ENCODE data around the gene SRD5A3.
A peak's percentile ranks its signal among the peaks of the same experiment; 100 is the strongest.
"Not testable (repeated sequence)": the region's sequence is repeated elsewhere in the genome, so short reads cannot be mapped to it uniquely, and the experiment has no call there.

SRD5A3 gene

DNA sequence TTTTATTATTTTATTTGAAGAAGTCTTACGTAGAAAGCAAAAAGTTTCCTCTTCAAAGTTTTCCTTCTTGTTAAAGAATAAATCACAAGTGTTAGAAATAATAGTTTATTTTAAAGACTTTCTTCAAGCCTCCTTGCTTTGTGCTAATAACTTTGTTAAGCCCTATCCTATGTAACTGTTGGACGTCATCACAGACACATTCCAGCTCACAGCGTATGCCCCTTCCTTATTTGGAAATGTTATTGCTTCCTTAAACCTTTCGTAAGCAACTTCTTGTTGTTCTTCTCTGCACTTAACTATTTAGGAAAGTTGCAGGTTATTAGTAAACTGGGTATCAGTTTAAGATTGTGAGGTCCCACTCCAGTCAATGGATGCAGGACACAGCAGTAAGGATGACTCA is 7.6 kb upstream of the SRD5A3 start:
- intact Hi-C loops (cut with DNase I), result no loop called here
- no peak for DNase-seq

GRCh38 chr4:55340266-55340665 is 5.8 kb upstream of the SRD5A3 start:
- DNase-seq, result no peak
- intact Hi-C loops (cut with DNase I), result no loop called here

- intact Hi-C loops (cut with DNase I), result no loop called here
- peak in 1 of 42 donors; percentile 20 for DNase-seq
Observed at GRCh38 chr4:55343887-55344286, 2.2 kb upstream of the SRD5A3 start.

GRCh38 chr4:55345054-55345453 is 988 bp upstream of the SRD5A3 start:
- intact Hi-C loops (cut with DNase I), result no loop called here

GRCh38 chr4:55346851-55347255 is 811 bp downstream of the SRD5A3 start:
- intact Hi-C loops (cut with DNase I), result loop anchor here (2.0 kb wide), 2 partner anchors 50 to 200 kb away; partner anchors contain the start of gene CLOCK
- DNase-seq, result no peak

More at GRCh38 chr4:55345054-55345453, 988 bp upstream of the SRD5A3 start:
- peak in 1 of 42 donors; percentile 15 for DNase-seq

GRCh38 chr4:55347610-55348228 is 1.7 kb downstream of the SRD5A3 start:
- no peak for DNase-seq
- intact Hi-C loops (cut with DNase I), result loop anchor here (2.0 kb wide), 2 partner anchors 49 to 199 kb away; partner anchors contain the start of gene CLOCK

DNA sequence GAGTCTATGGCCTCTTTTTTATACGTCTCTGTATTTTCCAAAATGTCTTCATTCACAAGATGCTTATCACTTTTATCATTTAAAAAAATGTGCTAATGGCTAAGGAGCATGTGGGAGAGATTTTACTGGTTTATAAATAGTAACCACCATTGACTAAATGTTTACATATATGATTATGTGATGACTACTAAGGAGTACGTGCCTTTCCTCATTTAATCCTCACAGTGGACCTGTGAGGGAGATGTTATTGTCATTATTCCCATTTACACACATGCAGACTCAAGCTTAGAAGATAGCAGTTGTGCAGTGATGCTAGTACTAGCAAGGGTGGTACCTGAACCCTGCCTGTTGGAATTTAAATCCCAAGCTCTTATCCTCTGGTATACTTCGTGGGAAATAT is 2.4 kb downstream of the SRD5A3 start:
- DNase-seq, result no peak
- intact Hi-C loops (cut with DNase I), result no loop called here

DNA sequence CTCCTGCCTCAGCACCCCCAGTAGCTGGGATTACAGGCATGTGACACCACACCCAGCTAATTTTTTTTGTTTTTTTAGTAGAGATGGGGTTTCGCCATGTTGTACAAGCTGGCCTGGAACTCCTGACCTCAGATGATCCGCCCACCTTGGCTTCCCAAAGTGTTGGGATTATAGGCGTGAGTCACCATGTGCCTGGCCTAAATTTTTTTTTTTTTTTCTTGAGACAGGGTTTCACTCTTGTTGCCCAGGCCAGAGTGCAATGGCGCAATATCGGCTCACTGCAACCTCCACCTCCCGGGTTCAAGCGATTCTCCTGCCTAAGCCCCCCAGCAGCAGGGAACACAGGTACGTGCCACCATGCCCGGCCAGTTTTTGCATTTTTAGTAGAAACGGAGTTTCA is 4.8 kb downstream of the SRD5A3 start:
- DNase-seq, result peak in 1 of 42 donors; percentile 27
- intact Hi-C loops (cut with DNase I), result not testable (repeated sequence)

- DNase-seq, result no peak
- intact Hi-C loops (cut with DNase I), result no loop called here
Observed at GRCh38 chr4:55351824-55352223, 5.8 kb downstream of the SRD5A3 start.

- intact Hi-C loops (cut with DNase I), result no loop called here
- DNase-seq, result peak in 1 of 42 donors; percentile 7
Observed at GRCh38 chr4:55352726-55353125, 6.7 kb downstream of the SRD5A3 start.

GRCh38 chr4:55353228-55353747 is 7.2 kb downstream of the SRD5A3 start:
- DNase-seq, result peak in 1 of 42 donors; percentile 24
- intact Hi-C loops (cut with DNase I), result not testable (repeated sequence)

DNA sequence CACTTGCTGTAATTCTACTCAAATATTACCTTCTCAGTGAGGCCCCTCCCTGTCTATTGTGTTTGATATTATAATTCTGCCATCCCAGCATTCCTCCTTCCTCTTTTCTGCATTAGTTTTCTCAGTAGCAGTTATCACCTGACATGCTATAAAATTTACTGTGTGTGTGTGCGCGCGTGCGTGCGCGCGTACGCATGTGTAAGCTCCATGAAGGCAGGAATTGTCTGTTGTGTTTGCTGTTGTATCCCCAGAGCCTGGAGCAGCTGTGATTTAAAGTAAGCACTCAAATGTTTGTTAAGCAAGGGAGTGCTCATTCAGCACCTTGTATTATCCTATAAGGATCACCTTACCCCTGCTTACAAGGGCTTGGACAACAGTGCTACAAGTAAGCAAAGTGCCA is 8.6 kb downstream of the SRD5A3 start:
- DNase-seq, result peak in 1 of 42 donors; percentile 14
- intact Hi-C loops (cut with DNase I), result no loop called here

DNA sequence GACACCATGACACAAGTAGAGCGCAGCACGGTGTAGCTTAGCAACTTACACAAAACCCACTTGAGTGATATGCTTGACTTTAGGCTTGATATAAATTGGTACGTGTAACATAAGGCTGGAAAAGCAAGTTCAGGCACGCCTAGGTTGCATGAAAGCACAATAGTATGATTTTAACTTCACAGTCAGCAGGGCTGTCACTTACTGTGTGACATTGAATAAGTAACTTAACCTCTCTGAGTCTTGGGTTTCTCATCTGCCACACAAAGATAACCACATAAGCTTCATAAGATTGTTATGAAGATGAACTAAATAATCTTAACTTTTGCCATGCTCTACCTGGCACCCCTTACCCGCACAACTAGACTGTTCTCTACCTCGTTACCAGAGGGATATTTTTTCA is 9.5 kb downstream of the SRD5A3 start:
- peak in 2 of 42 donors; percentile 13 to 14 for DNase-seq
- intact Hi-C loops (cut with DNase I), result no loop called here

- intact Hi-C loops (cut with DNase I), result no loop called here
Observed at GRCh38 chr4:55356991-55357461, 11.0 kb downstream of the SRD5A3 start.

DNA sequence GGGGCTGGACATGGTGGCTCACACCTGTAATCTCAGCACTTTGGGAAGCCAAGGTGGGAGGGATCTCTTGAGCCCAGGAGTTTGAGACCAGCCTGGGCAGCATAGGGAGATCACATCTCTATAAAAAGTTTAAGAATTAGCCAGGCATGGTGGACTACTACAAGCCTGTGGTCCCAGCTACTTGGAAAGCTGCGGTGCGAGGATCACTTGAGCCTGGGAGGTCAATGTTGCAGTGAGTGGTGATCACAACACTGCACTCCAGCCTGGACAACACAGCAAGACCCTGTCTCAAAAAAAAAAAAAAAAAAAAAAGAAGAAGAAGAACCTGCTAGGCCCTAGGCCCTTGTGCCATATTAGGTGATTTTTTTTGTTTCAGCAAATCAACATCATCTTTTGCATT is 12.2 kb downstream of the SRD5A3 start:
- DNase-seq, result peak in 2 of 42 donors; percentile 20 to 26
- intact Hi-C loops (cut with DNase I), result no loop called here

More at GRCh38 chr4:55356991-55357461, 11.0 kb downstream of the SRD5A3 start:
- DNase-seq, result peak in 2 of 42 donors; percentile 26

GRCh38 chr4:55358668-55359067 is 12.6 kb downstream of the SRD5A3 start:
- intact Hi-C loops (cut with DNase I), result no loop called here
- peak in 3 of 42 donors; percentile 33 to 38 (median 33) for DNase-seq

GRCh38 chr4:55359397-55359916 is 13.4 kb downstream of the SRD5A3 start:
- peak in 2 of 42 donors; percentile 35 to 42 for DNase-seq
- intact Hi-C loops (cut with DNase I), result no loop called here

DNA sequence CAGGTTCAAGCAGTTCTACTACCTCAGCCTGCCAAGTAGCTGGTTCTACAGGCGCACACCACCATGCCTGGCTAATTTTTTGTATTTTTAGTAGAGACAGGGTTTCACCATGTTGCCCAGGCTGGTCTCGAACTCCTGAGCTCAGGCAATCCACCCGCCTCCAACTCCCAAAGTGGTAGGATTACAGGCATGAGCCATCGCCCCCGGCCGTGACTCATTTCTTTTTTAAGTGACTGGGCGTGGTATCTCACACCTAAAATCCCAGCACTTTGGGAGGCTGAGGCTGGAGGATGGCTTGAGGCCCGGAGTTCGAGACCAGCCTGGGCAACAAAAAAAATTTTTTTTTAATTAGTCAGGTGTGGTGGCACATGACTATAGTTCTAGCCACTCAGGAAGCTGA is 16.9 kb downstream of the SRD5A3 start:
- DNase-seq, result not testable (repeated sequence)
- intact Hi-C loops (cut with DNase I), result loop anchor here (5.0 kb wide), 1 partner anchor 34 kb away; the partner anchor contains the start of gene TMEM165

DNA sequence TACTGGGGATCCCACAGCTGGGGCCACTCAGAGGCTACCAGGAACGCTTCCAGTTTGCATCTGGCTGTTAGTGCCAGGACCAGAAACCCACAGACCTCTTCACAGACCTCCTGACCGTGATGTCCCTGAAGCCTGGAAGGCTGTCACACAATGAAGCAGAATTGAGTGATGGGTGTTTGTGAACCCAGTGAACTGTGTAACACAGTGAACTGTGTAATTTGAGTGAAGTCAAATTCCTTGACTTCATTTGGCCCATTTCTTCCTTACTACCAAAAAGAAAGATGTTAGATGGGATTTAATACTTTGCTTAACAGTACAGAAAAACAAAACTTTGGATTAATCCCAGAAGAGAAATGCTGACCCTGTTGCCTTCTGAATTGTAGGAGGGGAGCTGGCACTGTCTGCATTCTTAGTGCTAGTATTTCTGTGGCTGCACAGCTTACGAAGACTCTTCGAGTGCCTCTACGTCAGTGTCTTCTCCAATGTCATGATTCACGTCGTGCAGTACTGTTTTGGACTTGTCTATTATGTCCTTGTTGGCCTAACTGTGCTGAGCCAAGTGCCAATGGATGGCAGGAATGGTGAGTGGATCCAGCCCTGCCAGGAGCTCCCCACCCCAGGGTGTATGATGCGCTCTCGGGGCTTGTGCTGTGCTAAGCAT is 17.8 kb downstream of the SRD5A3 start:
- intact Hi-C loops (cut with DNase I), result loop anchor here (5.0 kb wide), 1 partner anchor 33 kb away; the partner anchor contains the start of gene TMEM165
- peak; percentile 37 to 90 (median 76) for DNase-seq
